B cell (primary cell): Measurements from ENCODE around the gene EMX1.

Source experiments
- EZH2 ChIP-seq: IDR thresholded peaks from 2 replicates; pipeline ENCODE4 v1.6.1; 2012; ENCODE audit warnings: borderline replicate concordance, low read depth, mild to moderate bottlenecking, moderate library complexity, low read length; ENCODE audit not compliant: insufficient read depth, poor library complexity, severe bottlenecking
- TF ChIP-seq, protein P1 (sequence below): fragments of 200-600 bp; IDR thresholded peaks from one replicate; pipeline ENCODE4 v1.8.0; 2022; ENCODE audit warnings: antibody characterized with exemption, mild to moderate bottlenecking

DNA sequence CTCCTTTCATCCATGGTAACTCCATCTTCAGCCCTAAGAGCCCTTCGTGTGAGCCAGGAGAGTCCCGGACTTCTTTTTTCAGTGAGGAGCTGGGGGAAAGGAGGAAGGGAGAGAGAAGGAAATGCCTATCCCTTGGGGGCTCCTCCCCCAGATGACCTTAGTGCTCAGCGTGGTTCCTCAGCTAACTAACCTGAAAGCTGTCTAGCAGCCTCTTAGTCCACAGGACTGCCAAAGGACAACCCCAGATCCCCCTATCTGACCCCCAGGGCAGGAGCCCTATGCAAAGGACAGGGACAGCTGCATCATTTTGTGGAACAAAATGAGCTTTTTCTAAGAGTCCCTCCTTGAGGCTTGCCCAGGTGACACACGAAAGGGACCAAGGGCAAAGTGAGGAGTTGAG lies 22.2 kb upstream of the EMX1 start:
- TF ChIP-seq, protein P1, sequence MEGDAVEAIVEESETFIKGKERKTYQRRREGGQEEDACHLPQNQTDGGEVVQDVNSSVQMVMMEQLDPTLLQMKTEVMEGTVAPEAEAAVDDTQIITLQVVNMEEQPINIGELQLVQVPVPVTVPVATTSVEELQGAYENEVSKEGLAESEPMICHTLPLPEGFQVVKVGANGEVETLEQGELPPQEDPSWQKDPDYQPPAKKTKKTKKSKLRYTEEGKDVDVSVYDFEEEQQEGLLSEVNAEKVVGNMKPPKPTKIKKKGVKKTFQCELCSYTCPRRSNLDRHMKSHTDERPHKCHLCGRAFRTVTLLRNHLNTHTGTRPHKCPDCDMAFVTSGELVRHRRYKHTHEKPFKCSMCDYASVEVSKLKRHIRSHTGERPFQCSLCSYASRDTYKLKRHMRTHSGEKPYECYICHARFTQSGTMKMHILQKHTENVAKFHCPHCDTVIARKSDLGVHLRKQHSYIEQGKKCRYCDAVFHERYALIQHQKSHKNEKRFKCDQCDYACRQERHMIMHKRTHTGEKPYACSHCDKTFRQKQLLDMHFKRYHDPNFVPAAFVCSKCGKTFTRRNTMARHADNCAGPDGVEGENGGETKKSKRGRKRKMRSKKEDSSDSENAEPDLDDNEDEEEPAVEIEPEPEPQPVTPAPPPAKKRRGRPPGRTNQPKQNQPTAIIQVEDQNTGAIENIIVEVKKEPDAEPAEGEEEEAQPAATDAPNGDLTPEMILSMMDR: no peak
- TF ChIP-seq EZH2: no peak
